Natural killer cell treated with Interleukin-12 subunit alpha and Interleukin-12 subunit beta and Interleukin-15 and Interleukin-18, amount 100 ng/mL, for 72 hours (primary cell): ENCODE results near the gene LY6G6D. TPM values are rescaled to one million over a fixed set of nuclear protein-coding genes. Genes with fewer than 3 reads are reported as not detected.

Experiments used
- ATAC-seq, 2 donors: fragments of 150-1000 bp; cut with Tn5 transposase in 1 of 2; sonication (Bioruptor Pico), chemical (Tn5 transposase) in 1 of 2; 2 replicates each; pipeline ENCODE4 v1.10.0; 2021
- DNase-seq: peaks from one replicate; pipeline ENCODE4 v3.0.0; 2022; ENCODE audit warnings: low spot score
- H3K27ac Mint-ChIP-seq, 2 donors: 1 replicate in 1 of 2; 2 replicates in 1 of 2; pipeline ENCODE4 v1.8.0; 2022; ENCODE audit warnings: mixed read lengths in 2 of 2, mild to moderate bottlenecking in 1 of 2, moderate library complexity in 1 of 2
- H3K27me3 Mint-ChIP-seq, 2 donors: 1 replicate in 1 of 2; 2 replicates in 1 of 2; pipeline ENCODE4 v1.8.0; 2022; ENCODE audit warnings: mixed read lengths in 2 of 2
- H3K36me3 Mint-ChIP-seq: one replicate; pipeline ENCODE4 v1.8.0; 2022; ENCODE audit warnings: mixed read lengths
- H3K4me1 Mint-ChIP-seq, 2 donors: 1 replicate in 1 of 2; 2 replicates in 1 of 2; pipeline ENCODE4 v1.8.0; 2022; ENCODE audit warnings: low read depth in 2 of 2, mixed read lengths in 2 of 2, mild to moderate bottlenecking in 1 of 2
- H3K4me3 Mint-ChIP-seq: one replicate; pipeline ENCODE4 v1.8.0; 2022; ENCODE audit warnings: mixed read lengths
- H3K9me3 Mint-ChIP-seq: 2 replicates; pipeline ENCODE4 v1.8.0; 2022; ENCODE audit warnings: mixed read lengths
- total RNA-seq, 2 donors: library from RNA; stranded (reverse); gene quantifications; one replicate each; pipeline ENCODE4 v1.2.3, GENCODE V29; 2022

Gene LY6G6D
- total RNA-seq, 2 donors from 2014 or later: not detected

- H3K4me1 Mint-ChIP-seq: peaks cover 0 to 9% of the 10 kb centered on the region in 2 donors
- DNase-seq: no peak
- H3K9me3 Mint-ChIP-seq: no peaks in the 10 kb centered on the region
- no peak overlapping the region for H3K4me3 Mint-ChIP-seq
- ATAC-seq: no peak
- no peaks in the 10 kb centered on the region for H3K27me3 Mint-ChIP-seq
- H3K36me3 Mint-ChIP-seq: peaks cover 5% of the 10 kb centered on the region
- no peak overlapping the region for H3K27ac Mint-ChIP-seq
These were observed 27.8 kb upstream of the LY6G6D start for GRCh38 chr6:31687321-31687720.

DNA sequence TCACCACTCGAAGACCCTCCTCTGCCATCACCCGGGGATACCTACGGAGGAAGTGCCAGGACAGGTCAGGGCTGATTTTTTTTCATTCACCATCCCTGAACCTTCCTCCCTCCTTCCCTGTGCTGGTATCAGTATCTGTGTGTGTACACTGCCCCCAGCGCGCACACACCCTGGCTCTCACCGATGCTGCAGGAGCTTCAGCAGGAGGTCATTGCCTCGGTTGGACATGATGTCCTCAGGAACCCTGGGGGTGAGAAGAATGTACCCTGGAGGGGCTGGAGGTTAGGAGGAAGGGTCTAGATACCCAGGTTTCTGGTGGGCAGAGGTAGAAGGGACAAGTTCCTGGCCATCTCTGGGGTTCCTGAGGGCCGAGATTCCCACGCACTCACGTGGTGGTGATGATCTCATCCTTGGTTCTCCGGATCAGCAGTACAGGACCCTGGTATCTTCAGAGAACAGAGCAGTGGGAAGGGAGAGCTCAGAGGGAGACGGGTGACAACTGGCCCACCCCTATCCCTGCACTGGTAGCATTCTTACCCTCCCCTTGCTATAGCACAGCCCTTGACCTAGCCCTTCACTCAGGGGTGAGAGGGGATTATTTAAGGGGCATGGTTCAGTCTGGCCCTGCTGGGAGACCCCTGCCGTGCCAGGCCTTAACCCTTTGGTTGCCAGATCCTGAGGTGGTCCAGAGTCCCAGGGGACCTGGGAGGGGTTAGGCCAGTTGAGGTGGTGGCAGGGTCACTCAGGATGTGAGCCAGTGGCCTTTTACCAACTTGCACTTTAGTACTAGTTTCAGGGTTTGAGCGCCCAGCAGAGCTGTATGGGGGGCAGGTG is 27.1 kb upstream of the LY6G6D start:
- Mint-ChIP-seq H3K27me3 (no peaks in the 10 kb centered on the region), H3K9me3 (no peaks in the 10 kb centered on the region), H3K36me3 (peaks cover 5% of the 10 kb centered on the region), H3K27ac (no peak overlapping the region), H3K4me1 (peaks cover 0 to 8% of the 10 kb centered on the region in 2 donors), H3K4me3 (no peak overlapping the region)
- no peak for ATAC-seq
- DNase-seq: peak; percentile 37

DNA sequence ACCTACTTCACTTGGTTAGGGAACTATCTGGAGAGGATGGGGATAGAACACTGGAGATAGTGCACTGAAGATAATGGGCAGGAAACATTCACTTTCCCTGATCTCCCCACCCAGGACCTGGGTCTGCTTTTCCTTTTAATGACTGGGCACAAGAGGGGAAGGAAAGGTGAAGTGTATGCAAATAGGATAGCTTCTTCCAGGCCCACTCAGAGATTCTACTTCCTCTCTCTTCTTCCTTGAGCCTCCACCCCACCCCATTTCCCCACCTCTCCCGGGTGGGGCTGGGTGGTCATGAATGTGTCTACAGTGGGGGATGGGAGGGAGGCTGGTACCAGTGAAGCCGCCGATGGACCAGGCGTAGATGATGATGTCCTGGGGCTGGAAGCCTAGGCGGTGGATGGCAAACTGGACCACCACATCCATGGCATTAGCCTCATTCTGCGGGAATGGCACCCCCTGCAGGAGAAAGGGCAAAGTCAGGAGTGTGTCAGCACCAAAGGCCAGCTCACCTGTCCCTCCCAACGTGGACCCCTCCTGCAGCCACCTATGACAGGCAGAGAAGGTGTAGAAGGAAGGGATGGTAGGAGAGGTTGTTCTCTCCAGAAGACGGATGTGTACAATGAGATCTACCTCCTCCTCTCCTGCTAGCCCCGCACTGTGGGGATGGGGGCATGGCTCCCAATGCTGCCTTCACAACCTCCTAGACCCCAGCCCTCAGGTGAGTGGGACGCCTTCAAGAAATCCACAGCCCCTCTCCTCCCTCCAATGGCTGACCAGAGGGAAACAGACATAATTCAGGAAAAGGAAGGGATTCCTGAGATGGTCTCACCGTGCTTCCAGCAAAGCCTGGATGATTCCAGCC is 25.7 kb upstream of the LY6G6D start:
- no peaks in the 10 kb centered on the region for H3K27me3 Mint-ChIP-seq
- peak; percentile 58 for DNase-seq
- peak in 1 of 2 donors; percentile 6 for ATAC-seq
- peaks cover 5% of the 10 kb centered on the region for H3K36me3 Mint-ChIP-seq
- peak overlapping the region in 1 of 2 donors; percentile 57 for H3K27ac Mint-ChIP-seq
- no peak overlapping the region for H3K4me3 Mint-ChIP-seq
- peaks cover 0 to 6% of the 10 kb centered on the region in 2 donors for H3K4me1 Mint-ChIP-seq
- H3K9me3 Mint-ChIP-seq: no peaks in the 10 kb centered on the region

DNA sequence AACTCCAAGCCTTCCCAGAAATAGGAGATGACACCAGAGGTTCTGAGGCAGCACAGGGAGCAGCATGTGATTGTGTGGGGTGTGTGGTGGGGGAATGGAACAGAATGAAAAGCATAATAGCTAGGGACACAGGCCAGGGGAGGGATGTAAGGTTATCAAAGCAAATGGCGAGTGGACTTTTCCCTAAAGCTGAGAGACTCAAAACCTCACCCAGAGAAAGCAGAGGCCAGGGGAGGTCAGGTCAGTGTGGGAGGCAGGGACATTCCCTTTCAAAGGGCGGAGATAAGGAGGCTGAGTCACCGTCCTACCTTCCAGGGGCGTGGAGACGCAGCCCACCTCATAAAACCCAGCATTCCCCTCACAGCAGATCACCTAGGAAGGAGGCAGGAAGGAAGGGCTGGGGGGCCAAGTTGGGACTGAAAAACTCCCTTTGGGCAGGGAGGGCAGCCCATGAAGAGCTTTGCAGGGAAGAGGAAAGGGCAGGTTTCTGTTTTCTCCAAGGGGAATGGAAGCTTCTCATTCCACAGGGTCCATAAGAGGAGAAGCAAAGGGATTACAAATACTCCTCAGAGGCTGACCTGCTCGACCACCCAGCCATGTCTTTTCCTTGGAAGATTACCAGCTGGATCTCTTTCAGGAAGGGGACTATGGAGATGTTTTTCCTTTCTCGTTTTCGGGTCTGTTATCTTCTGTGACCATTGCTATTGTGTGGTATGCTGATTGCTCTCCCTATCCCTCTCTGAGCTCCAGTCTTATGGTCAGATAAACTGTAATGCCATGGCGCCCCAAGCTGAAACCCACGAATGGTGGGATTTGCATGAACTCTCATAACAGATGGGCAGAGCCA is 24.7 kb upstream of the LY6G6D start:
- peaks cover 0 to 6% of the 10 kb centered on the region in 2 donors for H3K4me1 Mint-ChIP-seq
- DNase-seq: no peak
- H3K36me3 Mint-ChIP-seq: peaks cover 5% of the 10 kb centered on the region
- H3K4me3 Mint-ChIP-seq: no peak overlapping the region
- no peak for ATAC-seq
- no peaks in the 10 kb centered on the region for H3K27me3 Mint-ChIP-seq
- no peaks in the 10 kb centered on the region for H3K9me3 Mint-ChIP-seq
- H3K27ac Mint-ChIP-seq: peak overlapping the region in 1 of 2 donors; percentile 57

DNA sequence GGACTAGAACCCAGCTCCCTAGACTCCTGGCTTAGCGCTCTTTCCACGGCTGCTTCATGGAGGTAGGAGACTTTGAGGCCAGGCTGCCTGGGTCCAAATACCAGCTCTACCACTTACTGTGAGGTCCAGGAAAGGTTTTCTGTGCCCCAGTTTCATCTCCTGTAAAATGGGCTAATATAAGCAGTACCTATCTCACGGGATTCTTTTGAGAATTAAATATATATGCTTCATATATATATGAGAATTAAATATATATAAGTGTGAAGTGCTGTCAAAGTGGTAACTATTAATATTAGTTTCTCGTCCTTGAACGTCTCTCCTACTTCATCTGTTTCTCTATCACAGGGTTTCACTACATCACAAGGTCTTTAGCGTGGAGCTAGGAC is 24.1 kb upstream of the LY6G6D start:
- H3K4me1 Mint-ChIP-seq: peaks cover 0 to 6% of the 10 kb centered on the region in 2 donors
- H3K27ac Mint-ChIP-seq: no peak overlapping the region
- ATAC-seq (no peak), DNase-seq (no peak)
- no peaks in the 10 kb centered on the region for H3K27me3 Mint-ChIP-seq
- no peak overlapping the region for H3K4me3 Mint-ChIP-seq
- no peaks in the 10 kb centered on the region for H3K9me3 Mint-ChIP-seq
- H3K36me3 Mint-ChIP-seq: peaks cover 4% of the 10 kb centered on the region

DNA sequence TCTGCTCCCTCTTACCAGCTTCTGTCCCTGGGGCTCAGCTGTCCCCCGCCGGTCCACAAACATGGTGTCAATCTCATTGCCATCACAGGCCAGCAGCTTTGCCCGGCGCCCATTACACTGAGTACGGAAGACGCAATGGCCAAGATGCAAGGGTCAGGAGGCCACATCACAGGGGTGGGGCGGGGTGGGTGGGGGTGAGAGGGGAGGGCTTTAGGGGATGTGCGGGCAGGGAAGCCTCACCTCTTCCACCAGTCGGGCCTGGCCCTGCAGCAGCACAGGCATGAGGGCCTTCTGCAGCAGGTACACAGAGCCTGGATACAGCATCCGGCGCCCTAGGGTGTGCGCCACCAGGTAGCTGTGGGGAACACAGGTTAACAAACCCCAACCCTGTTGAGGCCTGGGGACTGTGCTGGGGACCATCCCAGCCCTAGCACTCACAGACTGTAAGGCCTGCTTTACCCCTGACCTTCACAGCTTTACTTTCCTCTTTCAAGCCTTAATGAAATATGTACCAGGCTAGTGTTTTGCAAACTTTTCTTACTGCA is 23.5 kb upstream of the LY6G6D start:
- Mint-ChIP-seq H3K27ac (no peak overlapping the region), H3K4me3 (no peak overlapping the region), H3K4me1 (peaks cover 0 to 6% of the 10 kb centered on the region in 2 donors), H3K9me3 (no peaks in the 10 kb centered on the region), H3K36me3 (no peaks in the 10 kb centered on the region), H3K27me3 (no peaks in the 10 kb centered on the region)
- DNase-seq (no peak), ATAC-seq (no peak)

GRCh38 chr6:31692353-31692752 is 22.8 kb upstream of the LY6G6D start:
- Mint-ChIP-seq H3K27ac (no peak overlapping the region), H3K27me3 (no peaks in the 10 kb centered on the region), H3K4me3 (no peak overlapping the region), H3K36me3 (peaks cover 2% of the 10 kb centered on the region), H3K4me1 (peaks cover 3 to 8% of the 10 kb centered on the region in 2 donors), H3K9me3 (no peaks in the 10 kb centered on the region)
- DNase-seq (no peak), ATAC-seq (no peak)

GRCh38 chr6:31692886-31693285 is 22.3 kb upstream of the LY6G6D start:
- Mint-ChIP-seq H3K27ac (no peak overlapping the region), H3K9me3 (no peaks in the 10 kb centered on the region), H3K36me3 (peaks cover 7% of the 10 kb centered on the region), H3K4me1 (peaks cover 8 to 13% of the 10 kb centered on the region in 2 donors), H3K4me3 (no peak overlapping the region), H3K27me3 (no peaks in the 10 kb centered on the region)
- DNase-seq (no peak), ATAC-seq (no peak)

- H3K27me3 Mint-ChIP-seq: no peaks in the 10 kb centered on the region
- H3K27ac Mint-ChIP-seq: no peak overlapping the region
- no peak for ATAC-seq
- peaks cover 11 to 16% of the 10 kb centered on the region in 2 donors for H3K4me1 Mint-ChIP-seq
- H3K36me3 Mint-ChIP-seq: peaks cover 8% of the 10 kb centered on the region
- no peak overlapping the region for H3K4me3 Mint-ChIP-seq
- H3K9me3 Mint-ChIP-seq: no peaks in the 10 kb centered on the region
- no peak for DNase-seq
These were observed 21.6 kb upstream of the LY6G6D start for GRCh38 chr6:31693535-31693934.

GRCh38 chr6:31697555-31697954 is 17.6 kb upstream of the LY6G6D start:
- Mint-ChIP-seq H3K27ac (peak overlapping the region; percentile 39 to 66), H3K36me3 (peaks cover 14% of the 10 kb centered on the region), H3K4me1 (peaks cover 26 to 28% of the 10 kb centered on the region in 2 donors), H3K9me3 (no peaks in the 10 kb centered on the region), H3K27me3 (no peaks in the 10 kb centered on the region), H3K4me3 (peak overlapping the region; percentile 4)
- DNase-seq: no peak
- peak in 1 of 2 donors; percentile 36 for ATAC-seq

DNA sequence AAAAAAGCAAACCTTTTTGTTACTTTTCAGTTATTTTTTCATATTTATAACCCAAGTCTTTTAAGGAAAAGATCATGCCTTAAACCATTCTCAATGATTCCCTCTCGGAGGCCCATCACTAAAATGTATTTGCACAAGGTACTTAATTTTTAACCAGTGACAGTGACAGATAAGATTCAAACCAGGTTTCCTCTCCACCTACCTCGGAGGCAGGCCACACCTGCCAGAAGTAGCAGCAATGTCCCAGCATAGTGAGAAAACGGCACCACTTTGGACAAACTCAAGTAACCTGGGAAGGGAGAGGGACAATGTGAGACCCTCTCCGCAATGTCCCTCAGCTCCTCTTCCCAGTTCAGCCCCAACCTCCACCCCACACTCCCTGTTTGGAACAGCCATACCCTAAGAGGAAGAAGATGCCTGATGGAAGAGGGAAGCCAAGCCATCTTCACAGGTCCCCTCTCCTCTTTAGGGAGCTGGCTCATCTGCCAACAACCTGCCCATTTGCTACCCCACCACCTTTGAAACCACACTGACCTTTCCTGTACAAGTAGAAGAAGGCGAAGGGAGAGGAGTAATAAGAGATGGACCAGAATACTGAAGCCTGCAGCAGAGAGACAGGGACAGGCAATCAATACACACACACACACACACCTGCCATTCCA is 14.3 kb upstream of the LY6G6D start:
- H3K36me3 Mint-ChIP-seq: peaks cover 17% of the 10 kb centered on the region
- H3K27me3 Mint-ChIP-seq: no peaks in the 10 kb centered on the region
- peak overlapping the region; percentile 99 for H3K4me3 Mint-ChIP-seq
- no peak for ATAC-seq
- H3K4me1 Mint-ChIP-seq: peaks cover 32 to 33% of the 10 kb centered on the region in 2 donors
- H3K27ac Mint-ChIP-seq: peak overlapping the region; percentile 95
- H3K9me3 Mint-ChIP-seq: no peaks in the 10 kb centered on the region
- DNase-seq: no peak

- Mint-ChIP-seq H3K4me1 (peaks cover 32 to 33% of the 10 kb centered on the region in 2 donors), H3K9me3 (no peaks in the 10 kb centered on the region), H3K36me3 (peaks cover 17% of the 10 kb centered on the region), H3K27ac (peak overlapping the region; percentile 95), H3K4me3 (peak overlapping the region; percentile 99), H3K27me3 (no peaks in the 10 kb centered on the region)
- DNase-seq: no peak
- no peak for ATAC-seq
These were observed 13.3 kb upstream of the LY6G6D start for GRCh38 chr6:31701666-31702404.
